HS-27A (cell line): ENCODE measurements around the gene RGS8.

Experiments
- DNase-seq: peaks from one replicate; pipeline ENCODE4 v3.0.0-alpha.2; 2012; ENCODE audit warnings: low read depth, missing footprints

RGS8 gene

GRCh38 chr1:182639330-182639729, 45.1 kb downstream of the RGS8 start:
- no peak for DNase-seq

GRCh38 chr1:182637769-182638168, 46.6 kb downstream of the RGS8 start:
- no peak for DNase-seq

- no peak for DNase-seq
Measured at GRCh38 chr1:182635871-182636270, 48.5 kb downstream of the RGS8 start.
